ENCODE data around the gene BORCS5. TPM values are rescaled to one million over a fixed set of nuclear protein-coding genes. Genes with fewer than 3 reads are reported as not detected.
"Not testable (repeated sequence)": the region's sequence is repeated elsewhere in the genome, so short reads cannot be mapped to it uniquely, and the experiment has no call there.

The BORCS5 gene
- total RNA-seq, 1 donor from 2014 or later: 9.7 TPM

DNA sequence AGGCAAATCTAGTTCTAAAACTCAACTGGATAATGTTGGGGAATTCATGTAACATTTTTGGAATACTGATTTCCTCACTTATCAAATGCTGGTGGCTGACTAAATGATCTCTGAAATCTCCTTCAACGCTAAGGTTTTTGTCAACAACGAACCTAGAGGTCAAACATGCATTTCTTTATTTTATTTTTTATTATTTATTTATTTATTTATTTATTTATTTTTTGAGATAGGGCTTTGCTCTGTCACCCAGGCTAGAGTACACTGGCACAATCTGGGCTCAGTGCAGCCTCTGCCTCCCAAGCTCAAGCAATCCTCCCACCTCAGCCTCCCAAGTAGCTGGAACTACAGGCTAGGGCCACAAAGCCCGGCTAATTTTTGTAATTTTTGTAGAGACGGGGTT is 141.3 kb downstream of the BORCS5 start:
- intact Hi-C loops (cut with DNase I): no loop called here
- DNase-seq (ENCODE audit: low spot score): no peak

GRCh38 chr12:12499909-12500604 is 143.2 kb downstream of the BORCS5 start:
- no peak for DNase-seq (ENCODE audit: low spot score)
- intact Hi-C loops (cut with DNase I): no loop called here

GRCh38 chr12:12501121-12501520 is 144.2 kb downstream of the BORCS5 start:
- intact Hi-C loops (cut with DNase I): no loop called here
- no peak for DNase-seq (ENCODE audit: low spot score)

DNA sequence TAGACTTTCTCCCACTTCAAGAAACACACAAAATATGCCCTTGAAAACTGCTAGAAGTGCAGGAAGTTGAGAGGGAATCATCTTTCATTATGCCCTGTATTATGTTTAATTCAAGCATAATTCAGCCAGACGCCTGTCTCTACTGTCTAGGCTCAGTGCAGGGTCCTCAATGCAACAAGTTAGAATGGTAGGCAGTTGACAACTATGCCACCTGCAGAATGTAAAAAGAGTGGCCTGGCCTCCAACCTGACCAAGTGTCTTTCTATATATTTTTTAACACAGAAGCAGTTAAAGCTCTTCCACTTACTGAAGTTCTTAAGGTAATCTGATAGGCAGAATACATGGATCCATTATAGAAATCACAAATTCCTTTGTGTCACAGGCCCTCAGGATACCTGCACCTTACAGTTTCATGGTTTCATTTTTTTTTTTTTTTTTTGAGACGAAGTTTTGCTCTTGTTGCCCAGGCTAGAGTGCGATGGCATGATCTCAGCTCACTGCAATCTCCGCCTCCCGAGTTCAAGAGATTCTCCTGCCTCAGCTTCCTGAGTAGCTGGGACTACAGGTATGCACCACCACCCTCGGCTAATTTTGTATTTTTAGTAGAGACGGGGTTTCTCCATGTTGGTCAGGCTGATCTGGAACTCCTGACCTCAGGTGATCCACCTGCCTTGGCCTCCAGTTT is 145.4 kb downstream of the BORCS5 start:
- DNase-seq (ENCODE audit: low spot score); intact Hi-C loops (cut with DNase I): not testable (repeated sequence)

DNA sequence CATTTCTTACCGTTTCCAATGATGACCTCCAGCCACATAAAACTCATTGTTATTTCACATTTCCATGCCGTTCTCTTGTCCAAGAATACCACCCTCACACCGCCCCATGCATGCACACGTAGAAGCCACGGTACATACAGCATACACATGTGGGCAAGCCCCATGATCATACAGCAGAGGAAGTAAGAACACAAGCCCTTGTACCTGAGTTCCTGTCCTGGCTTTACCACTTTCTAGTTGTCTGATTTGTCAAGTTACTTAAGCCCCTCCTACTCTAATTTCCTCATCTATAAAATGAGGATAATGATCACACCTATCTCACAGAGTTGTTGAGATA is 145.9 kb downstream of the BORCS5 start:
- intact Hi-C loops (cut with DNase I): no loop called here
- no peak for DNase-seq (ENCODE audit: low spot score)

DNA sequence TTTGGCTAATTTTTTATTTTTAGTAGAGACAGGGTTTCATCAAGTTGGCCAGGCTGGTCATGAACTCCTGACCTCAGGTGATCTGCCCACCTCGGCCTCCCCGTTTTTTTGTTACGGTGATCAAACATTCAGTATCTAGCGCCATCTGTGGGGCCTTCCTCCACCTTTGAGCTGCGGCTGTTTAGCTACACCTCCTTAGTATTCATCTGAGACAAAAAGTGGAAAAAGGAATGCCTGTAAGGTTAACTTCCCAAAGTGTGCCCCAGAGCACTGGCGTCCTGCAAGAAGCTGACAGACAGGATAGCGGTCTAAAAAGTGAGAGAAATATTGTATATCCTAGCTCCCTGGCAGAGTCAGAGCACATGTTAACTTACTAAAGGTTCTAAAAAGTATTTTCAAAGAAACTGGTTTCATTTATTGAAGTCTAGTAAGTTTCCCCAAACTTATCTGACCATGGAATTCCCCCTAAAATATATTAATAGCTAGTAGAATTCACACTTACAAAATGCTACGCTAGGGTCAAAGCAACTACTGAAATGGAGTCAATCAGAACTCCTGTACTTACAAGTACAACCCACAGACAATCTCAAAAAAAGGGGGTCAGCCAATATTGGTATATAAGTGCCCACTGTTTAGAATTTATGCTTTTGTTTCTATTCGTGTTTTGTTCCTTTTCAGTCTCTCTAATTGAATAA is 146.7 kb downstream of the BORCS5 start:
- DNase-seq (ENCODE audit: low spot score): no peak
- intact Hi-C loops (cut with DNase I): no loop called here

- DNase-seq (ENCODE audit: low spot score): no peak
Observed at GRCh38 chr12:12505544-12506495, 148.9 kb downstream of the BORCS5 start.

GRCh38 chr12:12506496-12506890 is 149.6 kb downstream of the BORCS5 start:
- DNase-seq (ENCODE audit: low spot score): no peak
- intact Hi-C loops (cut with DNase I): loop anchor here (1.0 to 5.0 kb wide), 2 partner anchors 56 to 64 kb away; partner anchors contain the start of gene DUSP16

More at GRCh38 chr12:12505544-12506495, 148.9 kb downstream of the BORCS5 start:
- intact Hi-C loops (cut with DNase I): loop anchor here (1.0 to 5.0 kb wide), 2 partner anchors 56 to 64 kb away; partner anchors contain the start of gene DUSP16

DNA sequence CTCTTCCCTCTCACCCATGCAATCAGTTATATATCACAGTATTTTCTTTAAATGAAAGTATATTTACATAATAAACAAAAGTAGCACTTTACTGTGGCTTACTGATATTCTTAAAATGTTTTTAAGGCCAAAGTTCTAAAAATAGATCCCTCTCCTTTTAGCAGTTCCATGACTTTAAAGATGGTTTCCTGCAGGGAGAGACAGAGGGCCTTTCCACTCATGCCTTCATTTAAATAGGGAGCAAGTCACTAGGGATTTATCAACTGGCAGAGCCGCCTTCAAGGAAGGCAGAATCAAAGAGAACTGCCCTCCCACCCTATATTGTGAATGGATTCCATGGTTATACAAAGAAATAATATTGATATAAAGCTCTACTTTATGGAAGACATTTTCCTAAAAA is 150.2 kb downstream of the BORCS5 start:
- DNase-seq (ENCODE audit: low spot score): no peak
- intact Hi-C loops (cut with DNase I): loop anchor here (5.0 kb wide), 1 partner anchor 65 kb away; no protein-coding TSS in a partner anchor

- no peak for DNase-seq (ENCODE audit: low spot score)
- intact Hi-C loops (cut with DNase I): loop anchor here (5.0 kb wide), 1 partner anchor 66 kb away; no protein-coding TSS in a partner anchor
Observed at GRCh38 chr12:12508612-12509011, 151.7 kb downstream of the BORCS5 start.

GRCh38 chr12:12510141-12510540 is 153.3 kb downstream of the BORCS5 start:
- no peak for DNase-seq (ENCODE audit: low spot score)
- intact Hi-C loops (cut with DNase I): no loop called here

DNA sequence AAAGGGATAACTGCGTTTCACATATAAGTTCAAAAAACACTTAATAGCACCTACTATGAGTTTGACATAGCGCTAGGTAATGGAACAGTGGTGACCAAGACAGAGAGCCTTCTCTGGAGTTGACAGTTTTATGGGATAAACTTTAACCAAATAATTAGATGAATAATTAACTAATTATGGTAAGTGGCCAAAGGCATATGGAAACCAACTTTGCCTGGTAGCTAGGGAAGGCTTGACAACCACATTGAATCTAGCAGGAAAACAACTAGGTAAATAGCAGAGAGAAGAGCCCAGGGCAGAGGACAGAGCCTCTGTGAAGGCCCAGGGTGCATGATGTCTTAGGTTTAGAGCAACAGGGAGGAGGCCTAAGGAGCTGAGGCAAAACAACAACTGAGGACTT is 153.7 kb downstream of the BORCS5 start:
- no peak for DNase-seq (ENCODE audit: low spot score)
- intact Hi-C loops (cut with DNase I): no loop called here

GRCh38 chr12:12511021-12511783 is 154.3 kb downstream of the BORCS5 start:
- no peak for DNase-seq (ENCODE audit: low spot score)
- intact Hi-C loops (cut with DNase I): no loop called here

- DNase-seq (ENCODE audit: low spot score): no peak
- intact Hi-C loops (cut with DNase I): no loop called here
Observed at GRCh38 chr12:12511895-12512711, 155.2 kb downstream of the BORCS5 start.

DNA sequence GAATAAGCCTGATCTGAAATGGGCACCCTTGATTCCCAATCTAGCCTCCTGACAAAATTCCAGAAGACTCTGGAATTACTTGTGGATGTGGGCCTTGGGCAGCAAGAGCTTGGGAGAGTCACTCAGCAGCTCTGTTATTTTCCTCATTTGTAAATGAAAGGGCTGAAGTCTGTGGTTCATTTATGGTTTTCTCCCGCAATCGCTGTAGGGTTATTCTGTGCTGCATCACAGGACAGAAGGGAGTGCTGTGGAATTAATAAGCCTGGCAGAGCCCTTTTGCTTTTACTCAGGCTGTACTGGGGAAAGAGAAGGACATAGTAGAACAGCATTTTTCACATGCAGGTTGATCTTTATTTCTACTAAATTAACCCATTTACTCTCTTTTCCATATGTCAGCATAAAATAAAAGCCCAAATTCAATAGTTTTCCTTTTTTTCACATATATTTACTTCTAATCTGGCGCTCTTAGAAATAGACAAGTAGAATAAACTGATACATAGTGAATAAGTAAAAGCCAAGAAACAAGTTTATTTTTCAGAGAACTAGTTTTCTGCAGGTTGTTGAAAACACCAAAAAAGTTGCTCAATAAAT is 156.6 kb downstream of the BORCS5 start:
- intact Hi-C loops (cut with DNase I): no loop called here
- DNase-seq (ENCODE audit: low spot score): no peak

DNA sequence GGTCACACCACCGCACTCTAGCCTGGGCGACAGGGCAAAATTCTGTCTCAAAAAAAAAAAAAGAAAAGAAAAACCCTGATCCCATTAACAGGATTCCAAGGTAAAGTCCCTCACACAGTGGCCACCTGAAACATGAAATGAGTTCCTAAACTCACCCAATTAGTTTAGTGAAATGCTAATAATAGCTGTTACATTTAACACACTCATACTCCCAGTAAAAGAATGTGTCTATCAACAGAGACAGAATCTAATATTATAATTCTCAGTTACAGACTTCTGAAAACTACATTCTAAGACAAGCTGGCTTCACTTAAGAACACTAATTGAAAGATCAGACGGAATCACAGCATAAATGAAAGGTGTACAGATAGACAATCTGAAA is 161.6 kb downstream of the BORCS5 start:
- no peak for DNase-seq (ENCODE audit: low spot score)
- intact Hi-C loops (cut with DNase I): no loop called here

DNA sequence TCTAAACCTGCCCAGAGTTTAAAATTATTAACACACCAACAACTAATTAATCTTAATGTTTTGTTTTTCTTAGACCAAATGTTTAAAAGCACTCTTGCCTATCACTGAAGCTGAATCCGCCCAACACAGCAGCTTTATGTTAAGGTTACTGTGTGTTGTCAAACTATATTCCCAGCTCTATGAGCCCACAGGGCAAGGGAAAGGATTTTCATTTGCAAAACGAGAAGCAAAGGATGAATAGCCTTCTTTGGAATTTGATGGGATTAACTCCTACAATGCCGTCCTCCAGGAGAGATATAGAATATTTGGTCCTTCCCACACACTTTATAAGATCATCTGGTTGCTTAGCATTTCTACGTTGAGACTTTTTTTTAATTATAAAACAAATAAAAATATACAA is 162.0 kb downstream of the BORCS5 start:
- DNase-seq (ENCODE audit: low spot score): no peak
- intact Hi-C loops (cut with DNase I): no loop called here
